GM12874 (cell line): Measurements from ENCODE around the gene C1orf21.

Source experiments
- TF ChIP-seq, protein P1 (sequence below): IDR thresholded peaks from 2 replicates; pipeline ENCODE4 v1.5.1; 2011; ENCODE audit warnings: low read depth, mild to moderate bottlenecking, control low read depth, low read length, moderate library complexity; ENCODE audit not compliant: insufficient read depth

The C1orf21 gene

DNA sequence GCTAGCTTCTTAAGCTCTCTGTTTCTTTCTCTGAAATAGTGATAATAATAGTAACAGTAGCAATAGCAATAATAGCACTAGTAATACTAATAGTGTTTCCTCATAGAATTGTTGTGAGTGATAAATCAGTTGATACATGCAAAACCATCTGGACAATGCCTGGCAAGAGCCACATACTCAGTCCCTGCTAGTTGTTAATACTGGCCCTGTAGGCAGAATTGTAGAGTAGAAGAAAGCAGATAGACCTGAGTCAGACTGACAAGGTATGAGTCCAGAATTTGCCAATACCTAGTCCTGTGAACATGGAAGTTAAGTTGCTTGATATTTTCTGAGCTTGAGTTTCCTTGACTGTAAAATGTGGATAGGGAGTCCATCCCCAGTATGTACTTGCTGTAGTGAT is 171.9 kb downstream of the C1orf21 start:
- TF ChIP-seq, protein P1, sequence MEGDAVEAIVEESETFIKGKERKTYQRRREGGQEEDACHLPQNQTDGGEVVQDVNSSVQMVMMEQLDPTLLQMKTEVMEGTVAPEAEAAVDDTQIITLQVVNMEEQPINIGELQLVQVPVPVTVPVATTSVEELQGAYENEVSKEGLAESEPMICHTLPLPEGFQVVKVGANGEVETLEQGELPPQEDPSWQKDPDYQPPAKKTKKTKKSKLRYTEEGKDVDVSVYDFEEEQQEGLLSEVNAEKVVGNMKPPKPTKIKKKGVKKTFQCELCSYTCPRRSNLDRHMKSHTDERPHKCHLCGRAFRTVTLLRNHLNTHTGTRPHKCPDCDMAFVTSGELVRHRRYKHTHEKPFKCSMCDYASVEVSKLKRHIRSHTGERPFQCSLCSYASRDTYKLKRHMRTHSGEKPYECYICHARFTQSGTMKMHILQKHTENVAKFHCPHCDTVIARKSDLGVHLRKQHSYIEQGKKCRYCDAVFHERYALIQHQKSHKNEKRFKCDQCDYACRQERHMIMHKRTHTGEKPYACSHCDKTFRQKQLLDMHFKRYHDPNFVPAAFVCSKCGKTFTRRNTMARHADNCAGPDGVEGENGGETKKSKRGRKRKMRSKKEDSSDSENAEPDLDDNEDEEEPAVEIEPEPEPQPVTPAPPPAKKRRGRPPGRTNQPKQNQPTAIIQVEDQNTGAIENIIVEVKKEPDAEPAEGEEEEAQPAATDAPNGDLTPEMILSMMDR = no peak

DNA sequence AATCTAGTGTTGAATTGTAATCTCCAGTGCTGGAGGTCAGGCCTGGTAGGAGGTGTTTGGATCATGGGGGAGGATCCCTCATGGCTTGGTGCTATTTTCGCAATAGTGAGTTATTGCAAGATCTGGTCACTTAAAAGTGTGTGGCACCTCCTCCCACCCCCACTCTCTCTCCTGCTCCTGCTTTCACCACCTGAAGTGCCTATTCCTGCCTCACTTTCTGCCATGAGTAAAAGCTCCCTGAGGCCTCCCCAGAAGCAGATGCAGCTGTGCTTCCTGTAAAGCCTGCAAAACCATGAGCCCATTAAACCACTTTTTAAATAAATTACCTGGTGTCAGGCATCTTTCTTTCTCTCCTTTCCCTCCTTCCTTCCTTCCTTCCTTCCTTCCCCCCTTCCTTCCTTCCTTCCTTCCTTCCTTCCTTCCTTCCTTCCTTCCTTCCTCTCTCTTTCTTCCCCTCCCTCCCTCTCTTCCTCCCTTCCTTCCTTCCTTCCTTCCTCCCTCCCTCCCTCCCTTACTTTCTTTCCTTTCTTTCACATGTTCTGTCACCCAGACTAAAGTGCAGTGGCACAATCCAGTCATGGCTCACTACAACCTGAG is 172.4 kb downstream of the C1orf21 start:
- TF ChIP-seq, protein P1 = no peak

GRCh38 chr1:184562806-184563205 is 176.0 kb downstream of the C1orf21 start:
- TF ChIP-seq, protein P1 = no peak

GRCh38 chr1:184563308-184563707 is 176.5 kb downstream of the C1orf21 start:
- TF ChIP-seq, protein P1 = peak; percentile 19; the same call in 1 of the 2 replicates

- TF ChIP-seq, protein P1 = no peak
Observed at GRCh38 chr1:184567009-184567408, 180.2 kb downstream of the C1orf21 start.

GRCh38 chr1:184567637-184568036 is 180.8 kb downstream of the C1orf21 start:
- TF ChIP-seq, protein P1 = no peak

DNA sequence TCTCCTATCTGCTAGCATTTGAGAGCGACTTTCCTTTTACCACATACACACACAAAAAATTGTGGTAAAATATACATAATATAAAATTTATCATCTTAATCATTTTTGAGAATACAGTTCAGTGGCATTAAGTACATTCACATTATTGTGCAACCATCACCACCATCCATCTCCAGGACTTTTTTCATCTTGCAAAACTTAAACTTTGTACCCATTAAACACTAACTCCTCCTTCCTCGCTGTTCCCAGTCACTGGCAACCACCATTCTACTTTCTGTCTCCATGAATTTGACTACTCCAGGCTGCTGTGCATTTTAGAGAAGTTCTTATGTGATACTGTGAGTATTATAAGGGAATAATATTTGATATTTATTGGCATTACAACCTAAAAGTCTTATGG is 181.3 kb downstream of the C1orf21 start:
- TF ChIP-seq, protein P1 = no peak

DNA sequence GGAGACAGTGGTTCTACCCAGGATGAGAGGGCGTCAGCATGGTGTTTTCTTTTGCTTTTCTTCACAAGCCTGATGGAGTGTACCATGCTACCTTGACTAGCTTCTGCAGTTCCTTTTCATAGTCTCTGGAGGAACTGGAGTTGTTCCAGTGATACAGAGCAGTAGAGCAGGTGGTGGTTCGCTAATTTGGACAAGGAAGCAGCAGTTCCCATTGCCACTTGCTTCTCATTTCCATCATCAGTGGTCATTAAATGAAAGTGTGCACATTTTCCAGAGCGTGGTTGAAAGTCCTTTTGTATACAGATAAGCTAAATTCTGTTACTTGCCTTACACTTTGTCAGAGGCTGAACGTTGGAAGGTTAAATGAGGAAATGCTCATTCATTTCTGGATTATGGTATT is 182.3 kb downstream of the C1orf21 start:
- TF ChIP-seq, protein P1 = no peak
